GM21447 (cell line): ENCODE measurements around the gene GRIPAP1.

ENCODE experiments used
- ATAC-seq: cut with Tn5 transposase; IDR thresholded peaks from one replicate; pipeline ENCODE4 v1.9.1; 2021; ENCODE audit not compliant: unreplicated experiment

The GRIPAP1 gene

GRCh38 chrX:48958635-48959094 lies 43.4 kb downstream of the GRIPAP1 start:
- ATAC-seq = no peak

GRCh38 chrX:48957827-48958634 lies 44.0 kb downstream of the GRIPAP1 start:
- ATAC-seq = peak; percentile 75

DNA sequence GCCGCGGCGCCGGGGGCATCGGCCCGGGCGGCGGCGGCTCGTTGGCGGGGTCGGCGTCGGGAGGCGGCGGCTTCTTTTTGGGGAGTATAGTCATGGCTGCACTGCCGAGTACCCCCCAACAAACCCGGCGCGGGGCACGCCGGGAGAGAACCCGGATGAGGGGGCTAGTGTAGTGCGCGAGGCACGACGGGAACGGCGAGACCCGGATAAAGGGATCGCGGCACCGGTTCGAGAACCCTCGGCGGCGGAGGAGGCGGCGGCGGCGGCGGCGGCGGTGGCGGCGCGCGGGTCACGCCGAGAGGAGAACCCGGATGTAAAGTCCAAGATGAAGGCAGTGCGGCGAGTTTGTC lies 44.6 kb downstream of the GRIPAP1 start, which contains the start of gene OTUD5:
OTUD5 (minus strand) TSS at position 131 of the 350 bp plus-strand sequence; CDS start at position 94, 37 bp downstream.
- peak; percentile 42 for ATAC-seq

DNA sequence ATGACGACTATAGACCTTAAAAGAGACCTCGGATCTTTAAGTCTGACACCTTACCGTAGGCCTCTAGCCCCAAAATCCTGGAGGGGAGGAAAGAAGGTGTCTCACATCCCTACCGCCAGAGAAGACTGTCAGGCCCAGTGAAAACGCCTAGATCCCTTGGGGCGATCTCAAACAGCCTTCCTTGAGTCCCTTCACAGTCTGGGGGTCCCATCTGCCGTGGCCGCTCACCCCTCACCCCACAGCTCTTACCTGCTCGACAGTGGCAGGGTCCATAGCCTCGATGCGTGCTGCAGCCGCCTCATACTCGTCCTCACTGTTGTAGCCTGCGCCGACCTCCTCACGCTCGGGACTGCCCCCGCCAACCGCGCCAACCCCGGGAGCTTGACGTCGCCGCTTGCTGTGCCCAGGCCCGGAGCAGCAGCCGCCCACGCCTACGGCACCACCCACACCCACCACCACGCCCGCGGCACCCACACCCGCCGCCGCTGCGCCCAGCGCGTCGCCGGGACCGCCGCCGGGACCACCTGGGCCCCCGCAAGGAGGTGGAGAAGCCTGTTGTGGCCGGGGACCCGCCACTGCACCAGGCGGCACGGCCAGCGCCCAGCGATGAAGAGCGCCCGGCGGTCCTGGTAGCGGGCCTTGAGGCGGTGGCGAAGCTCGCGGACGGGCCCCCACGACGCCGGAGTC lies 45.2 kb downstream of the GRIPAP1 start:
- ATAC-seq = no peak

DNA sequence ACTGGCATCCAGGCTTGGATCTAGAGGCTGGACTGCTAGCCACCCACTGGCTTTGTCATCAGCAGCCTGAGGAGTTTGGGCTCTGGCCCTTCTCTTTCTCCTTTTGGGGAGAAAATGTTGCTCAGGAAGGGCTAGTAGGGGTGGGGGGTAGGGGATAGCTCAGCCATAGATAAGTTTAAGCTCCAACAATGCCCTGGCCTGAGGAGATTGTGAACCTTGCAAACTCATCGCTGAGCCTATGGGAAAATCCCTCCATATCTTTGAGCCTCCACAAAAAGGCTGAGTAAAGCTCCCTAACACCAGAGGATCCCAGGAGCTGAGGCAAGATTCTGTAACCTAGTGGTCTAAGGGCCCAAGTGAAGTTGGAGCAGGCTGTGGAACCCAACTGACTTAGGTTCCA lies 53.5 kb downstream of the GRIPAP1 start:
- no peak for ATAC-seq

DNA sequence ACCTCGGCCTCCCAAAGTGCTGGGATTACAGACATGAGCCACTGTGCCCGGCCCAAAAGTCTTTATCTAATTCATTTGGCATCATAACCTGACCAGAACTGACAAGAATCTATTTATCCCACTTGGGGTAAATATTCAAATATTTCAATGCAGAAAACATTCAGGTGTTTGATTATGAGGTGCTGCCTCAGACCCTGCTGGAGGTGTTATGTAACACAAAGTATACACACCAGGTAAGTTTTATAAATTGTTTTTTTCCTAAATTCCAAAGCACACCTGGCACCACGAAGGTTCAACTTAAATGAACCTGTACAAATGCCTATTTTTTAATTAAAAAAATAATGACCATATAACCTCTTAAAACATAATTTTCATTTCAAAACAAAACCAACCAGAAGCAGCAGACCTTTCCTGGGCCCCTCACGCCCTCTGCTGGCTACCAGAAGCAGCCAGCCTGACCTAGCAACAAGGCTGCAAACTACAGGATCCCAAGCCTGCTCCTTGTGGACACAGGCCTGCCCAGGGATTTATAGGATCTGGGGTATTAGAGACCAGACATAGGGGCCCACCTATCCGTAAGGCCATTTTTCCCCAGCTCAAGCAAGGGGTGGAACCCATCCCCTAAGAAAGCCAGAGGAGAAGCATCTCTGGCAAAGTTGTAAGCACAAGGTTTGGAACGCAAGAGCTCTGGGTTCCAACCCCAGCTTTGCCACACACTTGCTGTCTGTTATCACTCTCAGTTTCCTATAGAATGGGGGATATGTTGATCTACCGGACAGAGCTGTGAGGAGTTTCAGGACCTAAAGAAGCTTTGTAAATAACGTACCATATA lies 56.3 kb downstream of the GRIPAP1 start:
- no peak for ATAC-seq

- ATAC-seq = no peak
These were observed 59.2 kb downstream of the GRIPAP1 start for GRCh38 chrX:48942895-48943294.

GRCh38 chrX:48940404-48940955 lies 61.6 kb downstream of the GRIPAP1 start:
- no peak for ATAC-seq

DNA sequence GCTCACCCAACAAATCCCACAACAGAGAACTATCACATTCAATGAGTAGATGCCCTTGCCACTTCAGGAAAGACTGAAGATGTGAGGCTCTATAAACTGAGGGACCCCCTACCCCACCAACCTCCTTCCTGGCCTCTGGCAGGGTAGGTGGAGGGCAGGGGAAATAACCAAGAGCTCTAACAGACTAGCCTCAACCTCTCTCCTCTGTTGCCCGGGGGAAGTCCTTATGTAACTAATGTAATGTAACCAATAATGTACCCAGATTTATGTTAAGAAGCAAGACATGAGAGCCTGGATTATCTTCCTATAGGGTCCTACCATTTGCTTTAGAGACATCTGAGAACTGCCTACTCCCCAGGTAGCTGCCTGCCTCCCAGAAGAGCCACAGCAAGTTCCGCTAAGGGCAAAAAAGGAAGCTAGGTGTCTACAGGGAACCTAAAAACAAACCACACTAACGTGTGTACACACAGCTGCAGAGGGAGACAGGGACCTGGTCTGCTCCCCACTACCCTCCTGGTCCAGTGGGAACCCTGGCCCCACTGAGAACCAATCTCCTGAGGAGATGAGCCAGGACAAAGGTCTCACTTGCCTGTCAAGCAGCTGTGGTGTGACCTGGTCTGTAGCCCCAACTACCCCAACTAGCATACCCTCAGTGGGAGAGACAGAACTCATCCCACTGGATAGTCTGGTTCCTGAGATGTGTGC lies 62.4 kb downstream of the GRIPAP1 start:
- no peak for ATAC-seq

- ATAC-seq = peak; percentile 43
These were observed 63.2 kb downstream of the GRIPAP1 start for GRCh38 chrX:48938721-48939425.

- peak; percentile 58 for ATAC-seq
These were observed 64.8 kb downstream of the GRIPAP1 start for GRCh38 chrX:48937054-48937907.

DNA sequence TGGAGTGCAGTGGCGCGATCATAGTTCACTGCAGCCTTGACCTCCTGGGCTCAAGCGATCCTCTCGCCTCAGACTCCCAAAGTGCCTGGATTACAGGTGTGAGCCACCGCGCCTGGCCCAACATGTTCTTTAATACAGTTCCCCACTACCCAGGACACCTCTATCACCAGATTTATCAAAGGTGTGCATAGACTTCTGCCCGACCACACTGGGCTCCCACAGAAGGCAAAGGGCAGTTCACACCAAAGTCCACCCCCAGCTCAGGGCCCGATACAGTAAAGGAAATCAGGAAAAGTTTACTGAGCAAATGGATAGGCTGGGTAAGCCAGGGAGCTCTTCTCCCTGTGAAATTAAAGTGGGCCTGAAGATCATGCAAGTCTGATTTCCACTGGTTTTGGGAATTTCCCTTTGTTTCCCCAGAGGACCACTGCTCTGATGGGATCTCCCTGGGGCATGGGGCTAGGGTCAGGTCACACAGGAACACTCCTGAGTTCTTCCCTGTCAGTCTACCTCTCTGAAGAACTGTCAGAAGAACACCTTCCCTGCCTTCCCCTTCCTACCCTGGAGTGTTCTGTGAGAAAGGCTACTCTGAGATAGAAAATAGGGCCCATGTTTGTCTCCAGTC lies 65.5 kb downstream of the GRIPAP1 start:
- ATAC-seq = peak; percentile 2

- ATAC-seq = no peak
These were observed 66.8 kb downstream of the GRIPAP1 start for GRCh38 chrX:48935301-48935670.

GRCh38 chrX:48934581-48935300 lies 67.3 kb downstream of the GRIPAP1 start:
- no peak for ATAC-seq

DNA sequence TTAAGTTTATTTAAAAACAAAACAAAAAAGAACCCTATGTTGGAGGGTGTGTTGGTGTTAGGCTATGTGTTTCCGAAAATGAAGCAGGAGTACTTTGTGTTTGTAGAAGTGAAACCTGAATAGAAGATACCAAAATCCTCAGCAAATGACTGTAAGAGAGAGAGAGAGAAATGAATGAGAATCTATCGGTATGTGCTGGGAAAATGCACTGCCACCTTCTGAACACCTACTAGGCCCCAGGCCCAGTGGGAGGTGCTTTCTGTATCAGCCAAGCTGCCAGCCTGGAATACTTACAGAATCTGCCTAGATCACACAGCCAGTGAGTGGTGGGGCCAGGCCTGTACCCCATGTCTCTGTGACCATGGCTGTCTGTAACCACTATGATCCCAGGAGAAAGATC lies 68.3 kb downstream of the GRIPAP1 start:
- no peak for ATAC-seq

DNA sequence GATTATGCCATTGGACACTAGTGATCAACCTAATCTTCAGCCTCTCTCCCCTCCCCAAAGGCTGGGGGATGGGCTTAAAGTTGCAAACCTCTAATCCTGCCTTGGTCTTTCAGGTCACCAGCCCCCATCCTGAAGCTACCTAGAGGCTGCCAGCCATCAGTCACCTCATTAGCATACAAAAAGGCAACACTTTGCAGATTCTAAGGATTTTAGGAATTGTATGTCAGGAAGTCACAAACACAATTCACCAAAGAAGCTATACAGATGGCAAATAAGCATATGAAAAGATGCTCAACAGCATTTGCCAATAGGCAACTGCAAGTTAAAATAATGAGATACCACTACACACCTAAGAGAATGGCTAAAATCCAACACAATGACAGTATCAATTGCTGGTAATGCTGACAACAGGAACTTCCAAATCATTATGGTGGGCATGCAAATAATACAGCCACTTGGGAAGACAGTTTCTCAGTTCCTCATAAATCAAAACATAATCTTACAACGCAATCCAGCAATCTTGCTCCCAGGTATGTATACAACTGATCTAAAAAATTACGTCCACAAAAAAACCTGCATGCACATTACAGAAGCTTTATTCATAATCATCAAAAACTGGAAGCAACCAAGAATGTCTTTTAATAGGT lies 74.2 kb downstream of the GRIPAP1 start:
- ATAC-seq = no peak

GRCh38 chrX:48927123-48927522 lies 74.9 kb downstream of the GRIPAP1 start:
- ATAC-seq = no peak
